Adrenal gland (tissue), 5 donors: Measurements from ENCODE around the gene HJV.

Experiments
- CTCF ChIP-seq, 6 experiments: fragments of 450-650 bp in 4 of 6; fragments of 200-600 bp in 2 of 6; sonication (generic) in 1 of 6; IDR thresholded peaks; 1 replicate in 5 of 6; 2 replicates in 1 of 6; pipeline versions ENCODE4 v1.5.1 to v1.8.0; 2016 to 2021; ENCODE audit warnings: antibody characterized with exemption in 6 of 6, mild to moderate bottlenecking in 2 of 6, moderate library complexity in 1 of 6
- POLR2A ChIP-seq, 2 donors: fragments of 450-650 bp; IDR thresholded peaks; one replicate each; pipeline ENCODE4 v1.6.1; 2017; ENCODE audit warnings: antibody characterized with exemption in 2 of 2, mild to moderate bottlenecking in 2 of 2, moderate library complexity in 1 of 2
- donor health status: DM: no; HTN: no; CAD: no.

- no peak for TF ChIP-seq CTCF (IDR thresholded peaks at IDR 0.05)
- TF ChIP-seq POLR2A (IDR thresholded peaks at IDR 0.05) = no peak
Measured at GRCh38 chr1:146010126-146010738, 11.3 kb downstream of the HJV start.
